GM03348 (cell line): ENCODE data around the gene ABCG4.
A peak's percentile ranks its signal among the peaks of the same experiment; 100 is the strongest.
"Not testable (repeated sequence)": the region's sequence is repeated elsewhere in the genome, so short reads cannot be mapped to it uniquely, and the experiment has no call there.

ENCODE experiments used
- DNase-seq: peaks from one replicate; pipeline ENCODE4 v3.0.0; 2012; ENCODE audit warnings: low spot score

Gene ABCG4

DNA sequence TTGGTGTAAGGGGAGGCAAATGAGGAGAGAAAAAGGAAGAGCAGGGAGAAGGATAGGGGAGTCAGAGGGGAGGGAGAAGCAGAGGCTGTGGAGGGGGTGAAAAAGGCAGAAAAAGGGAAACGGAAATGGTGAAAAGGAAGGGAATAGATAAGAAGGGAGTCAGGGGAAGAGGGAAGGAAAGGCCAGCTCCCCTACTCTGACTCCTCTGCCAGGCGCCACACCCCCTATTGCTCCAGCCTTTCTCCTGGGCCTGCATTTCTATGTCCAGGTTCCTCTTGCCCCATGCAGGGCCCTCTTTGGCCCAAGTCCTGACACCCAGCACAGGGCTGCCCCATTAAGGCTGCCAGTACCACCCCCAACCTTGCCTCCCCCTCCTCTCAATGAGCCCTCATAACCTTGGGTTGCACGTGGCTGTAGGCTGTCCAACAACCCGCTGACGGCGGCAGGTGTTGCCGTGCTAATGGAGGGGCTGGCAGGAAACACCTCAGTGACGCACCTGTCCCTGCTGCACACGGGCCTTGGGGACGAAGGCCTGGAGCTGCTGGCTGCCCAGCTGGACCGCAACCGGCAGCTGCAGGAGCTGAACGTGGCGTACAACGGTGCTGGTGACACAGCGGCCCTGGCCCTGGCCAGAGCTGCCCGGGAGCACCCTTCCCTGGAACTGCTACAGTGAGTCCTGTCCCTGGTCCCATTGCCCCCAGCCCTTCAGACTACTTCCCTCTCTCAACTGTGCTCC is 33.0 kb downstream of the ABCG4 start:
- no peak for DNase-seq

DNA sequence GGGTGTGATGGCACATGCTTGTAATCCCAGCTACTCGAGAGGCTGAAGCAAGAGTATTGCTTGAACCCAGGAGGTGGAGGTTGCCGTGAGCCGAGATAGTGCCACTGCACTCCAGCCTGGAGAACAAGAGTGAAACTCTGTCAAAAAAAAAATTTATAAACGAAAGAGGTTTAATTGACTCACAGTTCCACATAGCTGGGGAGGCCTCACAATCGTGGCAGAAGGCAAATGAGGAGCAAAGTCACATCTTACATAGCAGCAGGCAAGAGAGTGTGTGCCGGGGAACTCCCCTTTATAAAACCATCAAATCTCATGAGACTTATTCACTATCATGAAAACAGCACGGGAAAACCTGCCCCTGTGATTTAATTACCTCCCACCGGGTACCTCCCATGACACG is 35.5 kb downstream of the ABCG4 start:
- not testable (repeated sequence) for DNase-seq

DNA sequence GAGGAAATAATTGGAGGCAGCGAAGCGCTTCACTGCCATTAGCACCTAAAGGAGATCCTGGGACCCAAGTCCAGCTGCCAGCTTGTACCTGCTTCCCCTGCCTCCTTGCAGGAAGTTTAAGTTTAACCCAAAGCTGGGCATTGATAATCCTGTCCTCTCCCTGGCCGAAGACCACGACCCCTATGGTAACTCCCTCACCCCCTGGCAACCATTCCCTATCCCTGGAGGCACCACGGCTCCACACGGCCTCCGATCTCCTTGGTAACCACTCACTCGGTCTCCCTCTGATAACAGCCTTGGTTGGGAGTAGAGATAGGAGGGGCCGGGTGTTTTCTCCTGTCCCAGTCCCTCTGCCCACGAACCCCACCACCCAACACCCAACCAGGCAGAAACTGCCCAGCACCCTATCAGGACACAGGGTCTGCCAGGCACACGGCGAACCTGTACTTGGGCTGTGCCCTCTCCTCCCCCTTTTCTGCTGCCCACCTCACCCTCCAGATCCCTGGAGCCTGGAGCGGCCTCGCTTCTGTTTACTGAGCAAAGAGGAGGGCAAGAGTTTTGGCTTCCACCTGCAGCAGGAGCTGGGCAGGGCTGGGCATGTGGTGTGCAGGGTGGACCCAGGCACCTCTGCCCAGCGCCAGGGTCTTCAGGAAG is 37.3 kb downstream of the ABCG4 start:
- DNase-seq: no peak

DNA sequence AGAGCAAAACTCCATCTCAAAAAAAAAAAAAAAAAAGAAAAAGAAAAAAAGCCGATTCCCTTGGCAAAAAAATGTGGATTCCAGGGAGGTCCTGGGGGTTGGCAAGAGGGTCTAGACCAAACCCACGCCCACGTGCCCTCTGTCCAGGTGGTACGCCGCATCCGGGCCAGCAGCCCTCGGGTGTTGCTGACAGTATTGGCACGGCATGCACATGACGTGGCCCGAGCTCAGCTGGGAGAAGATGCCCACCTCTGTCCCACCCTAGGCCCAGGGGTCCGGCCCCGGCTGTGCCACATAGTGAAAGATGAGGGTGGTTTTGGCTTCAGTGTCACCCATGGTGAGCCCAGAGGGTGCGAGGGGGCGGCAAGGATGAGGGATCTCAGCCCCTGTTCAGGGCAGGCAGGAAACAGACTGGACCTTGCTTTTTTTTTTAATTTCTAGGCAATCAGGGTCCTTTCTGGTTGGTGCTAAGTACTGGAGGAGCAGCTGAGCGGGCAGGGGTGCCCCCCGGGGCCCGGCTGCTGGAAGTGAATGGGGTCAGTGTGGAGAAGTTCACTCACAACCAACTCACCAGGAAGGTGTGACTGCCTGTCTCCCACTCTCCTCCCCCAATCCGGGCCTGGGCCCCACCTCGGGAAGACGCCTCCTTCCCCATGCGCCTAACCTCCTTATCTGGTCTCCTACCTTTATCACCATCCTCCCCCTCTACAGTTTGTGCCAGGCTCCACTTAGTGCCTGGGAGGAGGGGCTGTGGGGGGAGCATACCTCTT is 38.5 kb downstream of the ABCG4 start:
- DNase-seq: no peak

DNA sequence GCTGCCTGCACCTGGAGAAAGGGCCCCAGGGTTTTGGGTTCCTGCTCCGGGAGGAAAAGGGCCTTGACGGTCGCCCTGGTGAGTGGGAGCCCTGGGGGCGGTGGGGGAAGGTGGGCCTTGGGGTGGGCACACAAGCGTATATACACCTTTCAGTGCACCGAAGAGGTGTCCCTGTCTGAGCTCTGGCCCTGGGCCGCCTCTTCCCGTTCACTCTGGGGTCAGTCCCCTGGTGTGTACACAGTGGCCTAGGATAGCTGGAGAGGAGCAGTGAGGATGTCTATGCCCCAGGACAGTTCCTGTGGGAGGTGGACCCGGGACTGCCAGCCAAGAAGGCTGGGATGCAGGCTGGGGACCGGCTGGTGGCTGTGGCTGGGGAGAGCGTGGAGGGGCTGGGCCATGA is 39.2 kb downstream of the ABCG4 start:
- DNase-seq: no peak

DNA sequence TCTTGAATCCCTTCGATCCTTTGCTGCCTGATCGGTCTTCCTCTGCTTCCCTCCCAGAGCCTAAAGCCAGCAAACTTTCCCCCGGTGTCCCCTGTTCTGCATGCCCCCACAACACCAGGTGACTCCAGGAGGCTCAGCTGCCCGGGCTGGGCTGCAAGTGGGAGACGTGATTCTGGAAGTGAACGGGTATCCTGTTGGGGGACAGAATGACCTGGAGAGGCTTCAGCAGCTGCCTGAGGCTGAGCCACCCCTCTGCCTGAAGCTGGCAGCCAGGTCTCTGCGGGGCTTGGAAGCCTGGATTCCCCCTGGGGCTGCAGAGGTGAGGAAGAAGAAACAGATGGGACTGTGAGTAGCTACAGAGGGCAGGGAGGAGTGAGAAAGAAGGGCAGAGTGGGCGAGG is 40.0 kb downstream of the ABCG4 start:
- no peak for DNase-seq

DNA sequence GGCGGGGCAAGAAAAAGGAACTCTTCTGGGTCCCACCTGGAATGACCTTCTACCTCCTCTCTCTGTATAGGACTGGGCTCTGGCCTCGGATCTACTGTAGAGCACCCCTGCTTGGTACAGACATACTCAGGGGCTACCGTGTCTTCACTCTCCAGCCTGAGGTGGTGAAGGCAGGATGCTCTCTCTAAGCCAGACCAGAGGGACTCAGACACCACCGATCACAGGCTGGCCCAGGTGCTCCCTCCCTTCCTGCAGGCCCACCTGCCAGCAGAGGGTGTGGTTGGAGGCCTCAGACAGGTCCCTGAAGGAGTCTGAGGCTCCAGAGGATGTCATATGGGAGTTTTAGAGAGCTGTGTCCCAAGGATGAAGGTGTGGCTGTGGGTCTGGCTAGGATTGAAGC is 40.5 kb downstream of the ABCG4 start:
- DNase-seq: no peak

DNA sequence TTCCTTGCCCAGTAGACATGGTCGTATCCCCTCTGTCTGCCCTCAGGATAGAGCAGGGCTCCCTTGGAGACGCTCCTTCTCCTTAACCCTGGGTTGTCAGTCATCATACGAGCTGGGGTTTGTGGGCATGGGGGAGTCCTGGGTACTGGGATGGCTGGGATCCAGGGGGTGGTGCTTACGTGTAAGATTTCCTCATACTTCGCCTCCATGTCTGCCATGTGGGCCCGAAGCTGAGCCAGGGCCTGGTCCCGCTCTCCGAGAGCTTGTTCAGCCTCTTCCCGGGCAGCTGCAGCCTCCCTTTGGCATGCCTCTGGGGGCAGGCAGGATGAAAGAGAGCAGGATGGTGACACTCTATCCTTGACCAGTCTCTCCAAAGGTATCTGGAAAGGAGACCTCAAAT is 41.7 kb downstream of the ABCG4 start:
- DNase-seq: no peak

DNA sequence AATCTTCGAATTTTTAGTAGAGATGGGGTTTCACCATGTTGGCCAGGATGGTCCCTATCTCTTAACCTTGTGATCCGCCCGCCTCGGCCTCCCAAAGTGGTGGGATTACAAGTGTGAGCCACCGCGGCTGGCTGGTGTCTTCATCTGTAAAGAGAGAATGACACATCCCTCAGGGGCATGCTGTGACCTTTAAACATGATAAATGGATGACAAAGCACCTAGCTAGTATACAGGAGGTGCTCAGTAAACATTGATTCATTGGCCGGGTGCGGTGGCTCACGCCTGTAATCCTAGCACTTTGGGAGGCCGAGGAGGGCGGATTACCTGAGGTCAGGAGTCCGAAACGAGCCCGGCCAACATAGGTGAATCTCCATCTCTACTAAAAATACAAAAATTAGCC is 42.4 kb downstream of the ABCG4 start:
- not testable (repeated sequence) for DNase-seq

DNA sequence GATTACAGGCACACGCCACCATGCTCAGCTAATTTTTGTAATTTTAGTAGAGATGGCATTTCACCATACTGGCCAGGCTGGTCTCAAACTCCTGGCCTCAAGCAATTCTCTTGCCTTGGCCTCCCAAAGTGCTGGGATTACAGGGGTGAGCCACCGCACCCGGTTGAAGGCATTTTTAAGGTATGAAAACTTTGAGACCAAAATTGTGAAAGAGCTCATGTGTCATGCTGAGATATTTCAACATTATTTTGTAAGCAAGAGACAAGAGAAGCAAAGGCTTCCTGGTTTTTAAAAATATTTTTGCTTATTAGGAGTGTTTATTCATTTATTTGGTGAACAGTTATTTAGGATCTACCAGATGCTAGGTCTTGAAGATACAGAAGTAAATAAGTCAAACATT is 43.3 kb downstream of the ABCG4 start:
- DNase-seq: no peak

DNA sequence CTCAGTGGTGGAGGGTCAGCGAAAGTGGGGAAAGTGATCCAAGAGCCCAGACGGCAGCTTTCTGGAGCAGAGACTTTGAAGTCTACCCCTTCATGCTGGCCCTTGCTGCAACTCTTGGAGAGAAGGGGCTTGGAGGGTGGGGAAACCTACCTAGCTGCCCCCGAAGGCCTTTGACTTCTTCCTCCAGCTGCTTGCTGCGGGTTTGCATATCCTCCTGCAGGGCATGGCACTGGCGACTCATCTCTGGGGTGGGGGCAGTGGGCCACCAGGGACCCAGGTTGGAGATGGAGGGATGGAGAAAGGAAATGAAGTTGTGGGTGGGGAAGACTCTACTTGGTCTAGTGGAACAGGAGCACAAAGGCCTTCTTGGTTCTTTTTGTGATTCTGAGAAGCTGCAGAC is 44.1 kb downstream of the ABCG4 start:
- no peak for DNase-seq

DNA sequence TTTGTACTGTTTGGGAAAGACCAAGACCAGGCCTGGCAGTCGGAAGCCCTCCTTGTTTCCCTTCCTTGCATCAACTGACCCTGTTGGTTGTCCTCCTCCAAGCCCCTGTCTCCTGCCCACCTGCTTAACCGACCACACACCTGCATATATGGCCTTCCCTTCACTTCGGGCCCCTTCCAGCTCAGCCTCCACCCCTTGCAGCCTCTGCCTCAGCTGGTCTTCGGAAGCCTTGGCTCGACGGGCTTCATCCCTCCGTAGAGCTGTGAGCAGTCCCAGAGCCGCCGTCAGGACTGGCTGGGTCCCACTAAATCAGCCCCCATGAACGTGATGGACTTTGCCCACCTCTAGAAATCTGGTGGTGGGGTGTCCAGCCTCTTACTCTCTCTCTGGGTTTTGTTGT is 44.8 kb downstream of the ABCG4 start:
- DNase-seq: no peak

DNA sequence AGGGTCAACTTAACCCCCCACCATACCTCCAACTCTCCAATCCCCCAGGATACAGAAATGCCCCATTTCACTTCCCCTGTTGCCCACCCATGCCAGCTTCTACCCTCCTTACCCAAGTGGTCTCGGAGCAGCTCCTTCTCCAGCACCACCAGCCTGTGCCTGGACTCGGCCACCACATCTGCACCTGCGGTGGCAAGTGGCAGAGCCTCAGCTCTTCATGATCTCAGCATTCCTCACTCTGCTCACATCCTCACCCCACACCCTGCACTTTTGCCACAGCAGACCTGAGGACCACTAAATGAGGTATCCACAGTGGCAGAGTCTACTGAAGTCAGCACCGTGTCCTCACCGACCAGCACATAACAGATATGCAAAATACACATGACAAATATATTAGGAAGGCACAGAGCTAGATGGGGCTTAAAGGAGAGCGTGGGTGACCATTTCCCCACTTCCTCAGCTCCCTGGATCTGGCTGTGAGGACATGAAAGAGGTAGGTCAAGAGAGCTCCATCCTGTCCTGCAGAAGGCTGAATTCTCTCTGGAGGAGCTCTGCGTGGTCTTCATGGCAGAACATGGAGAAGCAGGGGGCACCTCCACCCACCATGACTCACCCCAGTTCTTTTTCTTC is 46.1 kb downstream of the ABCG4 start:
- no peak for DNase-seq

DNA sequence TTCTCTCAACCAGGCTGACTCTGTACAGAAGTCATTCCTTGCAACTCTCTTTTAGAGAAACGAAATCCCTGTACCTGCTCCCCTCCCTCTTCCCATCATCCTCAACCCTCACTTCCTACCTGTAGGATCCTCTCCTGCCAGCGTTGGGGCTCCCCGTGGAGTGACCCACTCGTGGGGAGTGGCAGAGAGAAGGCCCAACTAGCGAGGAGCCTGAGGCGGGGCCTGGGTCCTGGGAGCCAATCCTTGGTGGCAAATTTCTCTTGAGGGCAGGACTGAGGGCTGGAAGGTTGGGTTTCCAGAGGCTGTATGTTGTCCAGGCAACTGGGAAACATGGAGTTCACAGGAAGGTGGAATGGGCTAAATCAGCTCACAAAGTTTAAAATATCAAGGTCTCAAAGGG is 46.8 kb downstream of the ABCG4 start:
- peak; percentile 89 for DNase-seq

DNA sequence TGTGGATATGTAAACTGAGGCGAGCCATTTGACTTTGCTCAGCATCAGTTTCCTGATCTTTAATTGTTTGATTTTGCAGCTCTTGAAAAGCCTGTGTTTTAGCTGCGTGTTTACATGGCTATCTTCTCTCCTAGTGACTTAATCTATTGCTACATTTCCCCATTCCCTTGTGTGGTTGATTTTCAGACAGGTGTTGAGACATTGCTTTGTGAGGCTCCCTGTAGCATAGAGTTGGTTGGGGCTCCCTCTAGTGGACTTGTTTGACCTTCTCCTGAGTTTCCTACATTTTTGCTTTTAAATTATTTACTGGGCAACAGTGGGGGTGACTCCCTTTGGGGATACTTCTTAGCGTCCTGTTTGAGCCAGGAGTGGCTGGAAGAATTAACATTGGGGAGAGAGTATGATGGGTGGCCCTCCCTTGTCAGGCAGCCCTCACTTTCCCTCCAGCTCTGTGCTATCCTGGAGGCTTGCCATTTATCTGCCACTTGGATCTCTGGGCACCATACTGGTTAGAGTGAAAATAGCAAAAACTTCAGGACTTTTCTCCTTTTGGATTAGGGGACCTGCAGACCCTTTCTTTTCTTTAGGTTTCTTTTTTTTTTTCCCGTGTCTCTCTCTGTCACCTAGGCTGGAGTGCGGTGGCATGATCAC is 48.1 kb downstream of the ABCG4 start:
- peak; percentile 85 for DNase-seq

DNA sequence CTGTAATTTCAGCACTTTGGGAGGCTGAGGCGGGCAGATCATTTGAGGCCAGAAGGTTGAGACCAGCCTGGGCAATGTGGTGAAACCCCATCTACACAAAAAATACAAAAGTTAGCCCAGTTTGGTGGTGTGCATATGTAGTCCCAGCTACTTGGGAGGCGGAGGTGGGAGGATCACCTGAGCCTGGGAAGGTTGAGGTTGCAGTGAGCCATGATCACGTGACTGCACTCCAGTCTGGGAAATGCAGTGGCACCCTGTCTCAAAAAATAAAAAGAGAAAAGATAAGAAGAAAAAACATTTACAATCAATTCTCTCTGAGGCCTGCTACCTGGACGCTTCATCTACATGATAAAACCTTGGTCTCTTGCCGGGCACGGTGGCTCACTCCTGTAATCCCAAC is 50.1 kb downstream of the ABCG4 start:
- no peak for DNase-seq

DNA sequence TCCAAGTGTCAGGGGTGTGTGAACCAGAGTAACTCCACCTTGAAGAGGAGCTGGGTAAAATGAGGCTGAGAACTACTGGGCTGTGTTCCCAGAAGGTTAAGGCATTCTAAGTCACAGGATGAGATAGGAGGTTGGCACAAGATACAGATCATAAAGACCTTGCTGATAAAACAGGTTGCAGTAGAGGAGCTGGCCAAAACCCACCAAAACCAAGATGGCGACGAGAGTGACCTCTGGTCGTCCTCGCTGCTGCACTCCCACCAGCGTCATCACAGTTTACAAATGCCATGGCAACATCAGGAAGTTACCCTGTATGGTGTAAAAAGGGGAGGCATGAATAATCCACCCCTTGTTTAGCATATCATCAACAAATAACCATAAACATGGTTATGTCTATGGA is 52.4 kb downstream of the ABCG4 start:
- DNase-seq: not testable (repeated sequence)

DNA sequence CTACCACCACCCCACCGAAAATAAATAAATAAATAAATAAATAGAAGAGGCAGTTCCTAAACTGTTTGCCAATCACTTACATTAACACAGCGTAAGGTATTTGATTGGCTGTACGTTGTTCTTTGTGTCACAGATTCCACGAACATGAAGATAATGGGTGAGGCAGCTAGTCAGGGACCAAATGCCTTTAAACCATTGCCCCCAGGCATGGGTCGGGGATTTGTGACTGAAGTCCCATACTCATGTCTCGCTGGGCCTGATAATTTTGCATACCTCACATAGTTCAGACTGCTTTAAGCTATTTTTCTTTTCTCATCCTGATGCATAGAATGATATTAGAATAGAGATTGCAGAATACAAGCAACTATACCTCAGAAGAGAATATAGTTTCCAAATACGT is 53.7 kb downstream of the ABCG4 start:
- DNase-seq: no peak

DNA sequence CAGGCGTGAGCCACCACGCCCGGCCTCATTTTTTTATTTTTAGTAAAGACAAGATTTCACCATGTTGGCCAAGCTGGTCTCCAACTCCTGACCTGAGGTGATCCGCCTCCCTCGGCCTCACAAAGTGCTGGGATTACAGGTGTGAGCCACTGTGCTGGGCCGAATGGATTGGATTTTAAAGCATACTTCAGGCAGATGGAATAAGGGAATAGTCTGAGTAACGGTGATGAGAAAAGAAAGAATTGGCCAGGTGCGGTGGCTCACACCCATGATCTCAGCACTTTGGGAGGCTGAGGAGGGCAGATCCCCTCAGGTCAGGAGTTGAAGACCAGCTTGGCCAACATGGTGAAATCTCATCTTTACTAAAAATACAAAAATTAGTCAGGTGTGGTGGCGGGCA is 55.2 kb downstream of the ABCG4 start:
- no peak for DNase-seq

DNA sequence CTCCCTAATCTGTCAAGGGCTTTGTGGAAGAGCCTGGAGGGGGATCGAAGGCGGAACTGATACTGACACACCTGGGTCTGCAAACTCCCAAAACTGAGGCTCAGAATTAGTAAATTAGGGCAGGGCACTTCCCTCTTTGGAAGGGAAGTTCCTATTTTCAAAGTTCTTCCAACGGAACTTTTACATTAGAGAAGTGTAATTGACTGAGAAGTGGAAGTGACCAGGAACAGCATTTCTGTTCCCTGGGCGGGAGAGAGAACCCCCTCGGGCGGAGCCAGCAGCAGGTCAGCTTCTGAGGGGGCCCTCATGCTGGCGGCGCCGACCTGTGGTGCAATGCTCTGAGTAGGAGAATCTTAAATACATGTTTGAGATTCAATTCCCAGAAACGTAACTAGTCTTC is 56.2 kb downstream of the ABCG4 start:
- DNase-seq: no peak

DNA sequence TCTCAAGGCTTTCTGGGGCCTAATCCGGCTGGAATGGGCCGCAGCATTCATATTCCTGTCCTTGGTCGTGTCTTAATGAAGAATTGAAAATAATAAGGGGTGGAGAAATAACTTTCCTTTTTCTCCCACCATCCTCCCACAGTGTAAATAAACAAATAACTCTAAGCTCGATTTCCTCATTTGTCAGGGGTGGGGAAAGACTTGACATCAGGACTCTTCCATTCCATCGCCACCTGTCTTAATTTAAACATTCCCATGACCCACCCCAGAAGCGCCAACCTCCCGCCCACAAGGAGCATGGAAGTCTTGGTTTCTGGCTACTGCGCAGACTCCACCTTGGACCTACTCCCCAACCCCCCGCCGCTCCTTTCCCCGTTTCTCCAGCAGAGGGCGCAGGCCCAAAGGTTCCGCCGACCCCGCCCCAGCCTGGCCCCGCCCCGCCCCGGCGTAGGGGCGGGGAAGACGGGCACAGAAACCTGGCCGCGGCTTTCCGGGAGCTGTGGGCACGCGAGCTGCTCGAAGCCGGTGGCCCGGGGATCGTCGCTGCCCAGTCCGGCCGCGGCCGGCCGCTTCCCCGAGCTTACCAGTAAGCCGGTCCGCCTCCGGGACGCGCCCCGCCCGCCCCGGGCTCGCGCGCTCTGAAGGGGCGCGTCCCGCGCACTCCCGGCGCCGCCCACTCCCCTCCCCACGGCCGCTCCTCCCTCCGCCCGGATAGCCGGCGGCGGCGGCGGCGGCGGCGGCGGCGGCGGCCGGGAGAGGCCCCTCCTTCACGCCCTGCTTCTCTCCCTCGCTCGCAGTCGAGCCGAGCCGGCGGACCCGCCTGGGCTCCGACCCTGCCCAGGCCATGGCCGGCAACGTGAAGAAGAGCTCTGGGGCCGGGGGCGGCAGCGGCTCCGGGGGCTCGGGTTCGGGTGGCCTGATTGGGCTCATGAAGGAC is 57.0 kb downstream of the ABCG4 start, which contains the start of gene CBL:
Gene CBL (plus strand): TSS at position 766 of the 937 bp plus-strand sequence. CDS start 79 bp downstream, at position 845.
- DNase-seq: peak; percentile 98
